Measurements from ENCODE around the gene KIAA1671.

The KIAA1671 gene

DNA sequence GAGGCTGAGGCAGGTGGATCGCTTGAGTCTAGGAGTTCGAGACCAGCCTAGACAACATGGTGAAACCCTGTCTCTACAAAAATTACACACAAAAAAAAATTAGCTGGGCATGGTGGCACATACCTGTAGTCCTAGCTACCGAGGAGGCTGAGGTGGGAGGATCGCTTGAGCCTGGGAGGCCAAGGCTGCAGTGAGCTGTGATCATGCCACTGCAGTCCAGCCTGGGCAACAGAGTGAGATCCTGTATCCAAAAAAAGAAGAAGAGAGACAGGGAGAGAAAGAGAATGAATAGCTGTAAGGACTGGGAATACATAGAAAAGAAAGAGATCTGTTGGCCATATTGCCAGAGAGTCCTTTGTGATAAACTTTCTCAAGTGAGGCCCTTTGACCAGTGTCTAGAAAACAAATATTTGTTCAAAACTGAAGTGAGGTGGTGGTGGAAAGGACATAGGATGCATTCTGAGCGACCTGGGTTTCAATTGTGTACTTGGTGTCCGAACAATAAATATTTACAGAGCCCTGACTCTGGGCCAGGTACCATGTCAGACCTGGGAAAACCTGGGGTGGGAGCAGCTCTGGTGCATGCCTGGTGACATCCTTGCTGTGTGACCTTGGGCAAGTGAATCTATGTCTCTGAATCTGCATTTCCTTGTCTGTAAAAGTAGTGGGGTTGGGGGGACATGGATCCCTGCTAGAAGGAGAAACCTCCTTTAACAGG is 157.5 kb downstream of the KIAA1671 start:
- DNase-seq (ENCODE audit: low spot score), result no peak
- Mint-ChIP-seq H3K36me3 (ENCODE audit: low read depth) (peaks cover 3% of the 10 kb centered on the region), H3K4me1 (ENCODE audit: low read depth) (peaks cover 8% of the 10 kb centered on the region), H3K27ac (no peak overlapping the region), H3K9me3 (peaks cover 4% of the 10 kb centered on the region), H3K27me3 (ENCODE audit: low read depth) (peaks cover 4% of the 10 kb centered on the region), H3K4me3 (peak overlapping the region; percentile 84)

- no peak overlapping the region for H3K27ac Mint-ChIP-seq
Observed at GRCh38 chr22:25110596-25110845, 158.0 kb downstream of the KIAA1671 start.

DNA sequence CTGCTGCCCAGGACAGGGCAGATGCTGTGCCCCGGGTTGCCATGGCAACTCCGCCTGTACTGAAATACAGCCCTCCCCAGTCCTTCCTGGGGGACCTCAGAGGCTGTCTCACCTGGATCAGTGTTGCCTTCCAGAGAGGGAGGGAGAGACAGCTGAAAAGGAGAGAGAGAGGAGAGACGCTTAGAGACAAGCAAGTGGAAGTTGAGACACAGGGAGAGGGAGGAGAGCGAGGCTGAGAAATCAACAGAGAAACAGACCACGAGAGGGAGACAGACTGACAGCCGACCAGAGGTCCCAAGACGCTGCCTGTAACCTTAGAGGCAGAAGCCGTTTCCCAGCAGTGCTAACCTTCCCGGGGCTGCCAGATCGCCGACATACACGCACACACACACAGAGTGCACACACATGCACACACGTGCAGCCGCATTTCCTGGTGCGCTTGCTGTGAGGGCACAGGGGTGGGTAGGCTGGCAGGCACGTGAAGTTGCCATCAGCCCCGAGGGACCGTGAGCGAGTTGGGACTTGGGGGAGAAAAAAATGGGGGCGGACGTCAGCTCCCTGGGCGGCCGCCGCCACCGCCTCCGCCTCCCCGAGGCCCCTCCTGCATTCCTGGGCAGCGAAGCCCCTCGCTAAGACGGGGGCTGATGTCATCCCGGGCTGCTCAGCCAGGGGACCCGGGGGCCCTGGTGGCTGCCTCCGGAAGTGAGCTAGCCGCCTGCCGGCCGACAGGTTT is 158.5 kb downstream of the KIAA1671 start:
- Mint-ChIP-seq H3K27me3 (ENCODE audit: low read depth) (peaks cover 4% of the 10 kb centered on the region), H3K4me3 (peak overlapping the region; percentile 84), H3K36me3 (ENCODE audit: low read depth) (peaks cover 3% of the 10 kb centered on the region), H3K9me3 (peaks cover 4% of the 10 kb centered on the region), H3K27ac (peak overlapping the region; percentile 26), H3K4me1 (ENCODE audit: low read depth) (peaks cover 8% of the 10 kb centered on the region)
- peak; percentile 22 for DNase-seq (ENCODE audit: low spot score)

More at GRCh38 chr22:25110596-25110845, 158.0 kb downstream of the KIAA1671 start:
- Mint-ChIP-seq H3K36me3 (ENCODE audit: low read depth) (peaks cover 3% of the 10 kb centered on the region), H3K27me3 (ENCODE audit: low read depth) (peaks cover 4% of the 10 kb centered on the region), H3K4me3 (peak overlapping the region; percentile 84), H3K4me1 (ENCODE audit: low read depth) (peaks cover 8% of the 10 kb centered on the region), H3K9me3 (peaks cover 4% of the 10 kb centered on the region)
- no peak for DNase-seq (ENCODE audit: low spot score)

DNA sequence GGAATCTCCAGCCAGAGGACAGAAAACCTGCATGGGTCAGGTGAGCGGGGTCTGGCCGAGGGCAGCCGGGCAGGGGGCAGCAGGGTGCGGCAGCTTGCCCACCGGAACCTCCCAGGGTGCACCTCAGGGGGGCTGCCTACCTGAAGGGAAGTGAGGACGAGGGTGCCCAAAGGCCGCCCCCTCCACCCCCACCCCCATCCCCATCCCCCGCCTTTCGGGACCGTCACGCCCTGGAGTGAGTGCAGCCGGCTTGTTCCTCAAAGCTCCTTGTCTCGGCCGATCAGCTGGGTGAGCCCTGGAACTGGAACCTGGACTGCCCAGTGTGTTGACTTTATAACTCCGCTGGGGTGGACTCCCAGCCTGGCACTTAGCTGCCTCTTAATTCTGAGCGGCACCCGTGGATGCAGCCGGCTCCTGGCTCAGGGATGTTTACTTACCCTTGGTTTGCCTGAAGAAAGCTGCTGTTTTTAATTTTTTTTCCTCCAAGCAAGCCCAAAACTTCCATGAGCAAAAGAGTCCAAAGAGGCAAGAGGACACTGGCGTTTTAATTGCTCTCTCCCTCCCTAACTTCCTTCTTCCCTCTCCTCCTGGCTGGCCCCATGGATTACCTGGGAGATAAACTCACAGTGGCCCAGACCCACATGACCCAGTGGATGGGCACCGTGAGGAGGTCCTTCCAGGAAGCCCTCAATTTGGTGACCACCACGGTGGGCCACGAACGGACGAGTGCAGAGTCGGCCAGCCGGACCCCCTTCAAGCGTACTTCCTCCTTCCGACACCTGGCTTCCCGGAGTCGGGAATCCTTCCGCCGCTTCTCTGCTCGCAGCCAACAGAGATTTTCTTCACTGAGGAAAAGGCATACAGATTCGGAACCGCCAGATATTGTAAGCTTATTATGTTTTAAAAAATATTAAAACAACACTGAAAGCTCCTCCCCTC is 159.3 kb downstream of the KIAA1671 start:
- Mint-ChIP-seq H3K4me1 (ENCODE audit: low read depth) (peaks cover 8% of the 10 kb centered on the region), H3K36me3 (ENCODE audit: low read depth) (peaks cover 3% of the 10 kb centered on the region), H3K27ac (peak overlapping the region; percentile 52), H3K27me3 (ENCODE audit: low read depth) (peaks cover 4% of the 10 kb centered on the region), H3K9me3 (peaks cover 4% of the 10 kb centered on the region), H3K4me3 (peak overlapping the region; percentile 74)
- no peak for DNase-seq (ENCODE audit: low spot score)

DNA sequence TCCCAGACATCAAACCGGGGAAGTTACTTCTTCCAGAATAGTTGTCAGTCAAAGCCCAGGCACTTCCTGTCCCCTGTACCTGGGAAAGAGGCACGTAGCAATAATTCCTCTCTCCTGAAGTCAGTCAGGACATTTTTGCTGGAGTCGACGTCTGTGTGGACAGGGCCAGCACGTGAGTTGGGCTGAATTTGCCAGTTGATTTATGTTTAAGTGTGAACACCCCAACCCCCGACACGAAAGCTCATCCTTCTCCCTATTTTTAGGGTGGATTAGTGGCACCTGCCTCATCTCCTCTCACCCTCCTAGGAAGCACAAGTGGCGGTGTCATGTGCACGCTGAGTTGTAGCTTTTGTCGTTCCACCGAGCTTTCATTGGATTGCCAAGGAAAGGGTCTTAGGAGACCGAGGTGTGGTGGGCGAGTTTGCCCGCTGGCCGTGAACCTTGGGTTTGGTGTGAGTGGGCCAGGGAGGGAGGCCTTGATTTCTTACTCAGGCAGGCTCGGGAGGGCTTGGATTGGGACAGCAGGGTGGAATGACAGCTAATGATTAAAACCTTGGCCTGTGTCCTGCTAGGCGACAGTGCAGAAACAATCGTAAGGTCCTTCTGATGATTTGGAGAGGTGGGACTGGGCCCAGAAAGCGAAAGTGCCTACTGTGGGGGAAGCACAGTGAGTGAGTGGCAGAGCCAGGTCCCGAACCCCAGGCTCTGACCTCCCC is 160.2 kb downstream of the KIAA1671 start:
- no peak overlapping the region for H3K27ac Mint-ChIP-seq
- peaks cover 4% of the 10 kb centered on the region for H3K9me3 Mint-ChIP-seq

DNA sequence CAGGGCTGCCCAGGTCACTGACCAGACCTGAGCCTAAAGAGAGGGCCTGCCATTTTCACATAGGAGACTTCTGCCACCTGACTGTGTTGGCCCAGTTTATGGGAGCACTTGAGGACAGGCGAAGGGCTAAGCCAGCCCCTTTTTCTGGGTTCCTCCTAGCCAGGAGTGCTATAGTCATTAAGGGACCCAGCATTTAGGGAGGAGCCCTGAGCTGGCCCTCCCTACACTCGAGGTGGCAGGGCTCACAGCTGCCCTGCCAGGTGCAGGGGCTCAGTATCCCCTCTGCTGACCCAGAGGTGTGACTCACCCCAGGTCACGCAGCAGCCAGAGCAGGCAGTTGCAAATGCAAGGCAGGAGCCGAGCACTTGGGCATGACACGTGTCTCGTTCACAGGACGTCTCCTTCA is 160.8 kb downstream of the KIAA1671 start:
- H3K4me3 Mint-ChIP-seq, result no peak overlapping the region
- DNase-seq (ENCODE audit: low spot score), result no peak
- H3K4me1 Mint-ChIP-seq (ENCODE audit: low read depth), result peaks cover 8% of the 10 kb centered on the region
- peaks cover 5% of the 10 kb centered on the region for H3K36me3 Mint-ChIP-seq (ENCODE audit: low read depth)
- H3K27ac Mint-ChIP-seq, result no peak overlapping the region
- H3K27me3 Mint-ChIP-seq (ENCODE audit: low read depth), result peaks cover 4% of the 10 kb centered on the region
- peaks cover 4% of the 10 kb centered on the region for H3K9me3 Mint-ChIP-seq

More for the DNA sequence above, 160.2 kb downstream of the KIAA1671 start:
- H3K36me3 Mint-ChIP-seq (ENCODE audit: low read depth), result peaks cover 3% of the 10 kb centered on the region
- DNase-seq (ENCODE audit: low spot score), result no peak
- peaks cover 4% of the 10 kb centered on the region for H3K27me3 Mint-ChIP-seq (ENCODE audit: low read depth)
- peaks cover 8% of the 10 kb centered on the region for H3K4me1 Mint-ChIP-seq (ENCODE audit: low read depth)
- H3K4me3 Mint-ChIP-seq, result no peak overlapping the region

GRCh38 chr22:25114369-25115362 is 162.2 kb downstream of the KIAA1671 start:
- H3K4me3 Mint-ChIP-seq, result no peak overlapping the region
- no peak overlapping the region for H3K27ac Mint-ChIP-seq
- H3K9me3 Mint-ChIP-seq, result no peaks in the 10 kb centered on the region
- peaks cover 8% of the 10 kb centered on the region for H3K4me1 Mint-ChIP-seq (ENCODE audit: low read depth)
- H3K27me3 Mint-ChIP-seq (ENCODE audit: low read depth), result peaks cover 4% of the 10 kb centered on the region
- peaks cover 2% of the 10 kb centered on the region for H3K36me3 Mint-ChIP-seq (ENCODE audit: low read depth)
- no peak for DNase-seq (ENCODE audit: low spot score)

DNA sequence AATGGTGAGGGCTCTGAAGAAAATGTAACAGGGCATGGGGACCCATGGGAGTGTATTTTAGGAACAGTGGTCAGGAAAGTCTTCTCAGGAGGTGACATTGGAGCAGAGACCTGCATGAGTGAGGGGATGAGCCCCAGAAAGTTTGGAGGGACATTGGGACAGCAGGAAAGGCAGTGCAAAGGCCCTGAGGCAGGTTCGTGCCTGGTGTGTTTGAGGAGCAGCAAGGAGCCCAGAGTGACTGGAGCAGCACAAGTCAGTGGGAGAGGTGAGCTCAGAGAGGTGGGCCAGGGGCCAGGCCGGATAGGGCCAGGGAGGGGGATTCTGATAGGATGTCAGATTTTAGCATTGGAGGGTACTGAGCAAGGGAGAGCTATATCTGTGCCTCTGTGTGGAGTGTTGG is 167.1 kb downstream of the KIAA1671 start:
- Mint-ChIP-seq H3K9me3 (no peaks in the 10 kb centered on the region), H3K4me3 (no peak overlapping the region), H3K27ac (no peak overlapping the region), H3K4me1 (ENCODE audit: low read depth) (no peaks in the 10 kb centered on the region), H3K36me3 (ENCODE audit: low read depth) (peaks cover 7% of the 10 kb centered on the region), H3K27me3 (ENCODE audit: low read depth) (no peaks in the 10 kb centered on the region)
- no peak for DNase-seq (ENCODE audit: low spot score)

- Mint-ChIP-seq H3K27ac (no peak overlapping the region), H3K4me1 (ENCODE audit: low read depth) (no peaks in the 10 kb centered on the region), H3K4me3 (no peak overlapping the region)
Observed at GRCh38 chr22:25120093-25120561, 167.6 kb downstream of the KIAA1671 start.

DNA sequence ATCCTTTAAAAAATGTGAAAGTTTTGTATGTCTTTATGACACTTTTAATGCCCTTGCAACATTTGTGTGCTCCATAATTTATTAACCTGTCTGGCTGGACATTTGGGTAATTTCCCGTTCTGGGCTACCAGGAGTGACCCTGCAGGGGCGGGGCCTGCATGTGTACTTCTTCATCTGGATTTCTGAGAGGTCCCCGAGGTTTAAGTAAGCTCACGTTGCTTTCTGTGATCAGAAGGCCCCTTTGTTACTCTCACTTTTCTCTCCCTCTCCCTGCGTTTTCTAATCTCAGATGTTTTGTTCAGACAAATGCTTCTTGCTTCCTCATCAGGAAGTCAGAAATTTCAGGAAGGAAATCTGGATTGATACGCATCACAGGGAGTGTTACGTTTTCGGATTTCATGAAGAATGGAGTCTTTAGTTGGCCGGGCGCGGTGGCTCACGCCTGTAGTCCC is 168.3 kb downstream of the KIAA1671 start:
- no peaks in the 10 kb centered on the region for H3K9me3 Mint-ChIP-seq
- no peak for DNase-seq (ENCODE audit: low spot score)
- H3K4me3 Mint-ChIP-seq, result no peak overlapping the region
- no peak overlapping the region for H3K27ac Mint-ChIP-seq
- H3K27me3 Mint-ChIP-seq (ENCODE audit: low read depth), result no peaks in the 10 kb centered on the region
- H3K4me1 Mint-ChIP-seq (ENCODE audit: low read depth), result no peaks in the 10 kb centered on the region
- peaks cover 7% of the 10 kb centered on the region for H3K36me3 Mint-ChIP-seq (ENCODE audit: low read depth)

More at GRCh38 chr22:25120093-25120561, 167.6 kb downstream of the KIAA1671 start:
- Mint-ChIP-seq H3K36me3 (ENCODE audit: low read depth) (peaks cover 7% of the 10 kb centered on the region), H3K27me3 (ENCODE audit: low read depth) (no peaks in the 10 kb centered on the region), H3K9me3 (no peaks in the 10 kb centered on the region)
- DNase-seq (ENCODE audit: low spot score), result no peak

GRCh38 chr22:25122136-25122764 is 169.7 kb downstream of the KIAA1671 start:
- Mint-ChIP-seq H3K27me3 (ENCODE audit: low read depth) (no peaks in the 10 kb centered on the region), H3K27ac (no peak overlapping the region), H3K4me3 (no peak overlapping the region), H3K4me1 (ENCODE audit: low read depth) (no peaks in the 10 kb centered on the region), H3K9me3 (no peaks in the 10 kb centered on the region), H3K36me3 (ENCODE audit: low read depth) (peaks cover 7% of the 10 kb centered on the region)
- DNase-seq (ENCODE audit: low spot score), result no peak

DNA sequence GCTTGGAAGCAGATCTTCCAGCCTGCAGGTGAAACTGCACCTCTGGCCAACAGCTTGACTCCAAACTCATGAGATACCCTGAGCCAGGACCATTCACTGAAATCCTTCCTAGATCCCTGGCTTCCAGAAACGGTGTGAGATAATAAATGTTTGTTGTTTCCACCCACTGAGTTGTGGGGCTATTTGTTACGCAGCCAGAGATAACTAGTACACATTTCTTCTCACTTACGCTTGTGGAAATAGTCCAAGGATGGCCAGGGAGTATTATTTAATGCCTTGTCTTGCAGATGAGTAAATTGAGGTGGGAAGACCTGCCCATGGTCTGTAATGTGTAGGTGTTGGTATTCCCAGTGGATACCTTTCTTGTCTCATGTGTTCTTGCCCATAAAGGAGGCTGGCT is 171.2 kb downstream of the KIAA1671 start:
- Mint-ChIP-seq H3K36me3 (ENCODE audit: low read depth) (peaks cover 4% of the 10 kb centered on the region), H3K27ac (no peak overlapping the region)

More for the DNA sequence above, 171.2 kb downstream of the KIAA1671 start:
- Mint-ChIP-seq H3K9me3 (no peaks in the 10 kb centered on the region), H3K4me3 (no peak overlapping the region), H3K4me1 (ENCODE audit: low read depth) (no peaks in the 10 kb centered on the region), H3K27me3 (ENCODE audit: low read depth) (no peaks in the 10 kb centered on the region)
- DNase-seq (ENCODE audit: low spot score), result no peak

All from T-helper 2 cell treated with Interferon-gamma antibody and Interleukin-4, amounts not matched to agents 5 μg/mL and 100 μg/mL, for 36 hours (primary cell).